Esophagus squamous epithelium (tissue), 5 donors: ENCODE data around the gene AP4E1. TPM values are rescaled to one million over a fixed set of nuclear protein-coding genes. Genes with fewer than 3 reads are reported as not detected.

Source experiments
- DNase-seq: peaks from one replicate; lab custom pipeline; 2025; lab: John Stamatoyannopoulos, UW
- H3K27ac ChIP-seq, 4 donors: fragments of 200-600 bp; sonication (generic); one replicate each; pipeline ENCODE4 v1.5.1; 2016 to 2019; ENCODE audit warnings: mild to moderate bottlenecking in 1 of 4
- H3K27me3 ChIP-seq, 4 donors: fragments of 200-600 bp; sonication (generic); 1 replicate in 3 of 4; 2 replicates in 1 of 4; pipeline versions ENCODE4 v1.5.1 to v1.6.0; 2017 to 2021; ENCODE audit warnings: antibody characterized with exemption in 1 of 4
- H3K36me3 ChIP-seq, 3 donors: fragments of 200-600 bp; sonication (generic); one replicate each; pipeline ENCODE4 v1.5.1; 2016 to 2019
- H3K4me1 ChIP-seq, 3 donors: fragments of 200-600 bp; sonication (generic); one replicate each; pipeline ENCODE4 v1.5.1; 2017 to 2019
- H3K4me3 ChIP-seq, 4 donors: fragments of 200-600 bp; sonication (generic); 1 replicate in 3 of 4; 2 replicates in 1 of 4; pipeline ENCODE4 v1.5.1; 2016 to 2019; ENCODE audit warnings: mild to moderate bottlenecking in 2 of 4, moderate library complexity in 1 of 4
- H3K9me3 ChIP-seq, 3 donors: fragments of 200-600 bp; sonication (generic); one replicate each; pipeline ENCODE4 v1.5.1; 2016 to 2019
- CTCF ChIP-seq, 6 experiments: fragments of 450-650 bp in 4 of 6; fragments of 200-600 bp in 2 of 6; sonication (generic) in 2 of 6; IDR thresholded peaks; one replicate each; pipeline ENCODE4 v1.5.1; 2016 to 2019; ENCODE audit warnings: antibody characterized with exemption in 6 of 6, mild to moderate bottlenecking in 4 of 6, moderate library complexity in 4 of 6
- POLR2A ChIP-seq, 4 donors: fragments of 450-650 bp; IDR thresholded peaks; one replicate each; pipeline ENCODE4 v1.6.1; 2017; ENCODE audit warnings: antibody characterized with exemption in 4 of 4, mild to moderate bottlenecking in 4 of 4, moderate library complexity in 3 of 4
- WGBS, 2 donors: methylation state at CpG; one replicate each; pipeline ENCODE4 v1.1.5; 2018; 5-methylcytosine and 5-hydroxymethylcytosine counted together
- intact Hi-C: fragments of 100-400 bp; cut with DNase I; formaldehyde crosslinking; loops from one replicate; pipeline ENCODE4 v1.15.0; 2022
- total RNA-seq, 4 donors: library from RNA; depleted of rRNA; stranded (reverse); fragments of >200 nt; gene quantifications; one replicate each; pipeline ENCODE4 v1.1.0, GENCODE V29; 2016
- donor health status: DM: yes; HTN: yes; CAD: no.

AP4E1 gene
- total RNA-seq, 4 donors from 2014 or later, result 5.7 to 11.1 (median 10.1) TPM

- Histone ChIP-seq H3K9me3 (no peaks in the 10 kb centered on the region), H3K4me3 (peak overlapping the region in 3 of 4 donors; percentile 38 to 66 (median 41)), H3K27ac (peak overlapping the region in 1 of 4 donors; percentile 45), H3K4me1 (peaks cover 0 to 11% (median 5%) of the 10 kb centered on the region in 3 donors), H3K27me3 (no peaks in the 10 kb centered on the region), H3K36me3 (no peaks in the 10 kb centered on the region)
- 65 to 71% methylated on average over 19 of the region's 19 CpGs for WGBS, 2 donors
- no peak for DNase-seq
- TF ChIP-seq POLR2A (IDR thresholded peaks at IDR 0.05) (no peak), CTCF (IDR thresholded peaks at IDR 0.05) (no peak)
- intact Hi-C loops, result loop anchor here (10.0 kb wide), 1 partner anchor 192 kb away; the partner anchor contains the start of gene TRPM7
Observed at GRCh38 chr15:50876260-50876988, 32.1 kb upstream of the AP4E1 start.

GRCh38 chr15:50876989-50877360 is 31.5 kb upstream of the AP4E1 start:
- DNase-seq, result no peak
- Histone ChIP-seq H3K27ac (peak overlapping the region in 1 of 4 donors; percentile 45), H3K4me1 (peaks cover 0 to 11% (median 5%) of the 10 kb centered on the region in 3 donors), H3K36me3 (no peaks in the 10 kb centered on the region), H3K27me3 (no peaks in the 10 kb centered on the region), H3K4me3 (peak overlapping the region in 3 of 4 donors; percentile 38 to 66 (median 41)), H3K9me3 (no peaks in the 10 kb centered on the region)
- intact Hi-C loops, result loop anchor here (10.0 kb wide), 1 partner anchor 192 kb away; the partner anchor contains the start of gene TRPM7
- no peak for TF ChIP-seq POLR2A (IDR thresholded peaks at IDR 0.05)
- peak; percentile 88 to 98 (median 94) for TF ChIP-seq CTCF (IDR thresholded peaks at IDR 0.05)
- 0 to 3% methylated on average over 4 to 7 of the region's 8 CpGs for WGBS, 2 donors

GRCh38 chr15:50879016-50879617 is 29.4 kb upstream of the AP4E1 start:
- no peaks in the 10 kb centered on the region for H3K27me3 ChIP-seq
- no peaks in the 10 kb centered on the region for H3K36me3 ChIP-seq
- H3K27ac ChIP-seq, result no peak overlapping the region
- 54 to 65% methylated on average over 4 of the region's 4 CpGs for WGBS, 2 donors
- no peak overlapping the region for H3K4me3 ChIP-seq
- TF ChIP-seq CTCF (IDR thresholded peaks at IDR 0.05) (no peak), POLR2A (IDR thresholded peaks at IDR 0.05) (no peak)
- no peaks in the 10 kb centered on the region for H3K9me3 ChIP-seq
- H3K4me1 ChIP-seq, result peaks cover 0 to 16% (median 7%) of the 10 kb centered on the region in 3 donors
- intact Hi-C loops, result loop anchor here (10.0 kb wide), 1 partner anchor 194 kb away; the partner anchor contains the start of gene TRPM7
- DNase-seq, result no peak

- WGBS, 2 donors, result 76 to 91% methylated on average over 2 of the region's 2 CpGs
- intact Hi-C loops, result no loop called here
Observed at GRCh38 chr15:50880206-50880605, 28.3 kb upstream of the AP4E1 start.

More at GRCh38 chr15:50880206-50880605, 28.3 kb upstream of the AP4E1 start:
- Histone ChIP-seq H3K27me3 (no peaks in the 10 kb centered on the region), H3K36me3 (no peaks in the 10 kb centered on the region), H3K9me3 (no peaks in the 10 kb centered on the region), H3K4me3 (no peak overlapping the region), H3K4me1 (peaks cover 0 to 27% (median 14%) of the 10 kb centered on the region in 3 donors), H3K27ac (peak overlapping the region in 2 of 4 donors; percentile 31 to 39)
- no peak for TF ChIP-seq CTCF (IDR thresholded peaks at IDR 0.05)
- no peak for TF ChIP-seq POLR2A (IDR thresholded peaks at IDR 0.05)
- DNase-seq, result no peak
